Measurements from ENCODE around the gene ADARB2. TPM values are rescaled to one million over a fixed set of nuclear protein-coding genes. Genes with fewer than 3 reads are reported as not detected.

ADARB2 gene
- total and polyA plus RNA-seq, 10 of the 15 experiments (the other 5 are each of a cell fraction or from before 2014, with no cell fraction given) = 0.02 to 4.1 (median 0.76) TPM

- WGBS (ENCODE audit: insufficient coverage, insufficient replicate concordance, low lambda C conversion rate, missing lambda C conversion rate) = 11% methylated on average over 4 of the region's 4 CpGs
- BruUV-seq (replicated peaks) = no TSS peak
- intact Hi-C loops (cut with micrococcal nuclease; ENCODE audit: unreplicated experiment) = no loop called here
- H3K4me2 ChIP-seq (ENCODE audit: control insufficient read depth, insufficient read depth) = no peak overlapping the region
- no peaks in the 10 kb centered on the region for H4K20me1 ChIP-seq (ENCODE audit: control insufficient read depth, insufficient read depth)
- no peaks in the 10 kb centered on the region for H3K36me3 ChIP-seq (ENCODE audit: control insufficient read depth in 2 of 2, insufficient read depth in 2 of 2, low read length in 1 of 2)
- FAIRE-seq = no peak
- TF ChIP-seq ZNF24 (IDR thresholded peaks at IDR 0.05) = no peak
- TF ChIP-seq CBX3 (IDR thresholded peaks at IDR 0.05; ENCODE audit: borderline replicate concordance, low read depth) = no peak
- TF ChIP-seq ZZZ3 (IDR thresholded peaks at IDR 0.05; ENCODE audit: control insufficient read depth, insufficient read length, low read depth) = no peak
- RAD21 ChIA-PET (ENCODE audit: unreplicated experiment) = interaction anchor here (0.9 kb wide), 1 partner anchor 57 kb away, joined by 3 read pairs; no protein-coding TSS in a partner anchor
- CTCF ChIA-PET = no interaction called here
- ATAC-seq = peak; percentile 27; the same call in 2 of the 3 replicates
- H3K9me3 ChIP-seq (replicated peaks; ENCODE audit: control insufficient read depth, insufficient read depth, low read length) = no peaks in the 10 kb centered on the region; the same call in 2 of the 3 replicates
- in situ Hi-C loops (cut with MboI) = no loop called here
- no peaks in the 10 kb centered on the region for H3K27me3 ChIP-seq (replicated peaks in 1 of 2; ENCODE audit: control insufficient read depth in 2 of 2, insufficient read depth in 2 of 2, low read length in 1 of 2)
- SMC1A ChIA-PET (ENCODE audit: uncharacterized antibody, unreplicated experiment) = interaction anchor here (1.4 kb wide), 1 partner anchor 126 kb away, joined by 4 read pairs; no protein-coding TSS in a partner anchor
- H3K4me1 ChIP-seq (ENCODE audit: control insufficient read depth, insufficient read depth, low read length) = no peaks in the 10 kb centered on the region
- no peak overlapping the region for H3K9ac ChIP-seq (ENCODE audit: control insufficient read depth, insufficient read depth, low read length)
- H2AFZ ChIP-seq (ENCODE audit: control insufficient read depth, low read depth, low read length) = no peak overlapping the region
- no peak for DNase-seq (ENCODE audit: low read depth, low spot score)
- no peak overlapping the region for H3K27ac ChIP-seq (ENCODE audit: control insufficient read depth, insufficient read depth)
- H3K79me2 ChIP-seq (ENCODE audit: control insufficient read depth, insufficient read depth, low read length) = no peaks in the 10 kb centered on the region
- no peak overlapping the region for H3K4me3 ChIP-seq
- POLR2A ChIA-PET = no interaction called here
Measured at GRCh38 chr10:1522237-1522636, 215.1 kb downstream of the ADARB2 start.

GRCh38 chr10:1521741-1522140 is 215.6 kb downstream of the ADARB2 start:
- 54% methylated on average over 6 of the region's 6 CpGs for WGBS (ENCODE audit: insufficient coverage, insufficient replicate concordance, low lambda C conversion rate, missing lambda C conversion rate)
- ChIA-PET SMC1A (ENCODE audit: uncharacterized antibody, unreplicated experiment) (interaction anchor here (1.4 kb wide), 1 partner anchor 127 kb away, joined by 4 read pairs; no protein-coding TSS in a partner anchor), POLR2A (no interaction called here), CTCF (no interaction called here), RAD21 (ENCODE audit: unreplicated experiment) (interaction anchor here (0.9 kb wide), 1 partner anchor 56 kb away, joined by 3 read pairs; no protein-coding TSS in a partner anchor)
- ATAC-seq (no peak), FAIRE-seq (no peak), DNase-seq (ENCODE audit: low read depth, low spot score) (no peak)
- no peak overlapping the region for H3K9ac ChIP-seq (ENCODE audit: control insufficient read depth, insufficient read depth, low read length)
- H3K27me3 ChIP-seq (replicated peaks in 1 of 2; ENCODE audit: control insufficient read depth in 2 of 2, insufficient read depth in 2 of 2, low read length in 1 of 2) = no peaks in the 10 kb centered on the region
- no peaks in the 10 kb centered on the region for H4K20me1 ChIP-seq (ENCODE audit: control insufficient read depth, insufficient read depth)
- in situ Hi-C loops (cut with MboI) (no loop called here), intact Hi-C loops (cut with micrococcal nuclease; ENCODE audit: unreplicated experiment) (no loop called here)
- no peak overlapping the region for H3K4me3 ChIP-seq
- H3K4me2 ChIP-seq (ENCODE audit: control insufficient read depth, insufficient read depth) = no peak overlapping the region
- no TSS peak for BruUV-seq (replicated peaks)
- H3K27ac ChIP-seq (ENCODE audit: control insufficient read depth, insufficient read depth) = no peak overlapping the region
- H3K36me3 ChIP-seq (ENCODE audit: control insufficient read depth in 2 of 2, insufficient read depth in 2 of 2, low read length in 1 of 2) = no peaks in the 10 kb centered on the region
- no peaks in the 10 kb centered on the region for H3K79me2 ChIP-seq (ENCODE audit: control insufficient read depth, insufficient read depth, low read length)
- no peaks in the 10 kb centered on the region for H3K4me1 ChIP-seq (ENCODE audit: control insufficient read depth, insufficient read depth, low read length)
- H3K9me3 ChIP-seq (replicated peaks; ENCODE audit: control insufficient read depth, insufficient read depth, low read length) = no peaks in the 10 kb centered on the region; the same call in 2 of the 3 replicates
- TF ChIP-seq SMC3 (IDR thresholded peaks at IDR 0.05; ENCODE audit: borderline replicate concordance, low read length) (no peak), FOXM1 (IDR thresholded peaks at IDR 0.05; ENCODE audit: low read depth, low read length) (no peak), PAX5 (IDR thresholded peaks at IDR 0.05; ENCODE audit: borderline replicate concordance, low read depth, low read length) (no peak), BHLHE40 (IDR thresholded peaks at IDR 0.05; ENCODE audit: borderline replicate concordance in 1 of 2, low read depth in 2 of 2, low read length in 1 of 2) (no peak), IKZF1 (conservative IDR thresholded peaks at IDR 0.05) (no peak)
- no peak overlapping the region for H2AFZ ChIP-seq (ENCODE audit: control insufficient read depth, low read depth, low read length)

Data from GM12878 (cell line).